GM23338 (cell line): ENCODE measurements around the gene CYB5B. TPM values are rescaled to one million over a fixed set of nuclear protein-coding genes. Genes with fewer than 3 reads are reported as not detected.
A peak's percentile ranks its signal among the peaks of the same experiment; 100 is the strongest.

Experiments
- ATAC-seq: fragments of 200-7000 bp; cut with Tn5 transposase; 3 replicates; pipeline ENCODE4 v1.9.1; 2020
- DNase-seq: peaks from one replicate; pipeline ENCODE4 v3.0.0-alpha.2; 2015; ENCODE audit warnings: low spot score
- H2AFZ ChIP-seq: fragments of 200-600 bp; sonication (generic); 2 replicates; pipeline ENCODE4 v1.8.0; 2016; ENCODE audit warnings: antibody characterized with exemption, mild to moderate bottlenecking, moderate library complexity
- H3F3A ChIP-seq: fragments of 200-600 bp; sonication (generic); replicated peaks from 2 replicates; pipeline ENCODE4 v1.8.0; 2017; ENCODE audit warnings: antibody characterized with exemption, mixed run types, low read depth
- H3K27ac ChIP-seq: fragments of 200-600 bp; sonication (generic); 2 replicates; pipeline ENCODE4 v1.6.1; 2016; ENCODE audit warnings: low read depth
- H3K27me3 ChIP-seq: fragments of 200-600 bp; sonication (generic); 2 replicates; pipeline ENCODE4 v1.8.0; 2016; ENCODE audit warnings: mild to moderate bottlenecking, mixed run types, moderate library complexity; ENCODE audit not compliant: insufficient read depth
- H3K36me3 ChIP-seq: fragments of 200-600 bp; sonication (generic); 2 replicates; pipeline ENCODE4 v1.8.0; 2016; ENCODE audit warnings: mild to moderate bottlenecking; ENCODE audit not compliant: insufficient read depth
- H3K4me1 ChIP-seq: fragments of 200-600 bp; sonication (generic); 2 replicates; pipeline ENCODE4 v1.8.0; 2016; ENCODE audit warnings: mild to moderate bottlenecking, moderate library complexity; ENCODE audit not compliant: insufficient read depth
- H3K4me2 ChIP-seq: fragments of 200-600 bp; sonication (generic); 2 replicates; pipeline ENCODE4 v1.7.1; 2017; ENCODE audit warnings: mixed run types
- H3K4me3 ChIP-seq: fragments of 200-600 bp; sonication (generic); 2 replicates; pipeline ENCODE4 v1.6.1; 2016; ENCODE audit warnings: mixed run types
- H3K79me2 ChIP-seq: fragments of 200-600 bp; sonication (generic); replicated peaks from 2 replicates; pipeline ENCODE4 v1.8.0; 2017; ENCODE audit warnings: mild to moderate bottlenecking; ENCODE audit not compliant: insufficient read depth
- H3K9me2 ChIP-seq: fragments of 200-600 bp; sonication (generic); 2 replicates; pipeline ENCODE4 v1.8.0; 2017; ENCODE audit not compliant: insufficient read depth
- H4K20me1 ChIP-seq: fragments of 200-600 bp; sonication (generic); replicated peaks from 2 replicates; pipeline ENCODE4 v1.8.0; 2017; ENCODE audit warnings: mild to moderate bottlenecking; ENCODE audit not compliant: insufficient read depth
- H3K27ac Mint-ChIP-seq: 2 replicates; pipeline ENCODE4 v1.8.0; 2020; ENCODE audit warnings: inconsistent platforms, mild to moderate bottlenecking, moderate library complexity, mixed read lengths
- H3K27me3 Mint-ChIP-seq: 3 replicates; pipeline ENCODE4 v1.8.0; 2022; ENCODE audit warnings: low read depth, mild to moderate bottlenecking, moderate library complexity, mixed read lengths, inconsistent platforms; ENCODE audit not compliant: insufficient read depth, poor library complexity
- H3K36me3 Mint-ChIP-seq: 3 replicates; pipeline ENCODE4 v1.8.0; 2021; ENCODE audit warnings: low read depth, mild to moderate bottlenecking, inconsistent platforms, moderate library complexity, mixed read lengths
- H3K4me1 Mint-ChIP-seq: 3 replicates; pipeline ENCODE4 v1.8.0; 2020; ENCODE audit warnings: mild to moderate bottlenecking, inconsistent platforms, mixed read lengths
- H3K4me3 Mint-ChIP-seq: 3 replicates; pipeline ENCODE4 v1.8.0; 2021; ENCODE audit warnings: moderate library complexity, mild to moderate bottlenecking, inconsistent platforms, mixed read lengths
- H3K9me3 Mint-ChIP-seq: 3 replicates; pipeline ENCODE4 v1.8.0; 2020; ENCODE audit warnings: moderate library complexity, mild to moderate bottlenecking, inconsistent platforms, mixed read lengths
- CREB1 ChIP-seq: fragments of 250-450 bp; sonication (Bioruptor Pico); IDR thresholded peaks from 2 replicates; pipeline ENCODE4 v1.5.0; 2020; ENCODE audit warnings: low read depth, mild to moderate bottlenecking, moderate library complexity
- EZH2 ChIP-seq: fragments of 200-600 bp; sonication (generic); IDR thresholded peaks from one replicate; pipeline ENCODE4 v1.8.0; 2017; ENCODE audit warnings: antibody characterized with exemption, mild to moderate bottlenecking, low read depth; ENCODE audit not compliant: unreplicated experiment
- EZH2phosphoT487 ChIP-seq: fragments of 200-600 bp; sonication (generic); IDR thresholded peaks from one replicate; pipeline ENCODE4 v1.8.1; 2018; ENCODE audit warnings: antibody characterized with exemption; ENCODE audit not compliant: unreplicated experiment
- JUNB ChIP-seq: IDR thresholded peaks from one replicate; pipeline ENCODE4 v1.6.1; 2016; ENCODE audit warnings: antibody characterized with exemption; ENCODE audit not compliant: unreplicated experiment
- NANOG ChIP-seq: IDR thresholded peaks from 2 replicates; pipeline ENCODE4 v1.6.1; 2016; ENCODE audit warnings: antibody characterized with exemption, borderline replicate concordance
- POLR2AphosphoS5 ChIP-seq: IDR thresholded peaks from 2 replicates; pipeline ENCODE4 v1.6.1; 2016; ENCODE audit warnings: antibody characterized with exemption, low read depth
- STAT1 ChIP-seq: IDR thresholded peaks from one replicate; pipeline ENCODE4 v1.6.1; 2016; ENCODE audit warnings: antibody characterized with exemption; ENCODE audit not compliant: unreplicated experiment
- ZNF114 ChIP-seq: fragments of 250-450 bp; sonication (Bioruptor Pico); IDR thresholded peaks from 2 replicates; pipeline ENCODE4 v1.5.0; 2020; ENCODE audit warnings: mild to moderate bottlenecking, moderate library complexity
- ZNF331 ChIP-seq: fragments of 250-450 bp; sonication (Bioruptor Pico); IDR thresholded peaks from 2 replicates; pipeline ENCODE4 v1.5.0; 2020; ENCODE audit warnings: low read depth, mild to moderate bottlenecking, moderate library complexity
- polyA plus RNA-seq: library from polyadenylated mRNA; unstranded; fragments of >200 nt; fragmentation: Nextera tagmentation; extraction: Ambion mirVana; gene quantifications from 2 replicates; pipeline ENCODE4 v1.2.1, GENCODE V29; 2016
- total RNA-seq: library from RNA; depleted of rRNA; stranded (reverse); fragments of >200 nt; shearing (Covaris generic); gene quantifications from 2 replicates; pipeline ENCODE4 v1.2.3, GENCODE V29; 2014
- TF ChIP-seq, protein P1 (sequence below): IDR thresholded peaks from one replicate; pipeline ENCODE4 v1.6.1; 2018; ENCODE audit warnings: antibody characterized with exemption; ENCODE audit not compliant: unreplicated experiment
- TF ChIP-seq, protein P2 (sequence below): IDR thresholded peaks from 2 replicates; pipeline ENCODE4 v1.6.1; 2016; ENCODE audit warnings: antibody characterized with exemption
- TF ChIP-seq, protein P3 (sequence below), 2 experiments: fragments of 200-600 bp in 1 of 2; sonication (generic) in 1 of 2; conservative IDR thresholded peaks; 2 replicates each; pipeline versions ENCODE4 v1.5.1 to v1.6.1; 2016 to 2017; ENCODE audit warnings: antibody characterized with exemption in 2 of 2, low read depth in 2 of 2, mild to moderate bottlenecking in 2 of 2, moderate library complexity in 1 of 2
- TF ChIP-seq, protein P4 (sequence below): fragments of 250-450 bp; sonication (Bioruptor Pico); IDR thresholded peaks from 2 replicates; pipeline ENCODE4 v1.5.0; 2020; ENCODE audit warnings: mild to moderate bottlenecking, moderate library complexity

Gene CYB5B
- total and polyA plus RNA-seq, 2 experiments from 2014 or later, result 72.0 to 110 TPM

DNA sequence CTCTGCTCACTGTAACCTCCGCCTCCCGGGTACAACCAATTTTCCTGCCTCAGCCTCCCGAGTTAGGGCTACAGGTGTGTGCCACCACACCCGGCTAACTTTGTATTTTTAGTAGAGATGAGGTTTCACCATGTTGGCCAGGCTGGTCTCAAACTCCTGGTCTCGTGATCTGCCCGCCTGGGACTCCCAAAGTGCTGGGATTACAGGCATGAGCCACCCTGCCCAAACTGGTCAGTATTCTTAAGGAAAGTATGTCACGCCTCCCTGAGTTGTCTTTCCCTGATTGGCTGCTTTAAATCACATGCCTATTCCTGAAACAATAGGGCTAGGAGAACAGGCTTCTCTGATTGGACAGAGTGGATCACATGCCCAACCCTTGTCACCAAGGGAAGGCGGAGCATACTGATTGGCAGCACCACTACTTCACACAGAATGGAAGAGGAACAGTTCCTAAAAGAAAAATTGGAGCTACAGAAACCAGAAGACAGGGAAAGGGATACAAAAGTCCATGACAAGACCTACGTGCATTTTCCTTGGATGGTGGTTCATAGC lies 17.6 kb upstream of the CYB5B start:
- 0 out of 2 replicates have a peak overlapping the region, but pooled peaks have one; percentile 60 for H2AFZ ChIP-seq
- TF ChIP-seq POLR2AphosphoS5 (no peak), NANOG (no peak), CREB1 (no peak), EZH2 (no peak), ZNF114 (no peak), STAT1 (no peak), ZNF331 (no peak), JUNB (no peak), EZH2phosphoT487 (no peak)
- TF ChIP-seq, protein P1, sequence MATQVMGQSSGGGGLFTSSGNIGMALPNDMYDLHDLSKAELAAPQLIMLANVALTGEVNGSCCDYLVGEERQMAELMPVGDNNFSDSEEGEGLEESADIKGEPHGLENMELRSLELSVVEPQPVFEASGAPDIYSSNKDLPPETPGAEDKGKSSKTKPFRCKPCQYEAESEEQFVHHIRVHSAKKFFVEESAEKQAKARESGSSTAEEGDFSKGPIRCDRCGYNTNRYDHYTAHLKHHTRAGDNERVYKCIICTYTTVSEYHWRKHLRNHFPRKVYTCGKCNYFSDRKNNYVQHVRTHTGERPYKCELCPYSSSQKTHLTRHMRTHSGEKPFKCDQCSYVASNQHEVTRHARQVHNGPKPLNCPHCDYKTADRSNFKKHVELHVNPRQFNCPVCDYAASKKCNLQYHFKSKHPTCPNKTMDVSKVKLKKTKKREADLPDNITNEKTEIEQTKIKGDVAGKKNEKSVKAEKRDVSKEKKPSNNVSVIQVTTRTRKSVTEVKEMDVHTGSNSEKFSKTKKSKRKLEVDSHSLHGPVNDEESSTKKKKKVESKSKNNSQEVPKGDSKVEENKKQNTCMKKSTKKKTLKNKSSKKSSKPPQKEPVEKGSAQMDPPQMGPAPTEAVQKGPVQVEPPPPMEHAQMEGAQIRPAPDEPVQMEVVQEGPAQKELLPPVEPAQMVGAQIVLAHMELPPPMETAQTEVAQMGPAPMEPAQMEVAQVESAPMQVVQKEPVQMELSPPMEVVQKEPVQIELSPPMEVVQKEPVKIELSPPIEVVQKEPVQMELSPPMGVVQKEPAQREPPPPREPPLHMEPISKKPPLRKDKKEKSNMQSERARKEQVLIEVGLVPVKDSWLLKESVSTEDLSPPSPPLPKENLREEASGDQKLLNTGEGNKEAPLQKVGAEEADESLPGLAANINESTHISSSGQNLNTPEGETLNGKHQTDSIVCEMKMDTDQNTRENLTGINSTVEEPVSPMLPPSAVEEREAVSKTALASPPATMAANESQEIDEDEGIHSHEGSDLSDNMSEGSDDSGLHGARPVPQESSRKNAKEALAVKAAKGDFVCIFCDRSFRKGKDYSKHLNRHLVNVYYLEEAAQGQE, result no peak
- TF ChIP-seq, protein P2, sequence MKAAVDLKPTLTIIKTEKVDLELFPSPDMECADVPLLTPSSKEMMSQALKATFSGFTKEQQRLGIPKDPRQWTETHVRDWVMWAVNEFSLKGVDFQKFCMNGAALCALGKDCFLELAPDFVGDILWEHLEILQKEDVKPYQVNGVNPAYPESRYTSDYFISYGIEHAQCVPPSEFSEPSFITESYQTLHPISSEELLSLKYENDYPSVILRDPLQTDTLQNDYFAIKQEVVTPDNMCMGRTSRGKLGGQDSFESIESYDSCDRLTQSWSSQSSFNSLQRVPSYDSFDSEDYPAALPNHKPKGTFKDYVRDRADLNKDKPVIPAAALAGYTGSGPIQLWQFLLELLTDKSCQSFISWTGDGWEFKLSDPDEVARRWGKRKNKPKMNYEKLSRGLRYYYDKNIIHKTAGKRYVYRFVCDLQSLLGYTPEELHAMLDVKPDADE, result no peak
- TF ChIP-seq, protein P3, sequence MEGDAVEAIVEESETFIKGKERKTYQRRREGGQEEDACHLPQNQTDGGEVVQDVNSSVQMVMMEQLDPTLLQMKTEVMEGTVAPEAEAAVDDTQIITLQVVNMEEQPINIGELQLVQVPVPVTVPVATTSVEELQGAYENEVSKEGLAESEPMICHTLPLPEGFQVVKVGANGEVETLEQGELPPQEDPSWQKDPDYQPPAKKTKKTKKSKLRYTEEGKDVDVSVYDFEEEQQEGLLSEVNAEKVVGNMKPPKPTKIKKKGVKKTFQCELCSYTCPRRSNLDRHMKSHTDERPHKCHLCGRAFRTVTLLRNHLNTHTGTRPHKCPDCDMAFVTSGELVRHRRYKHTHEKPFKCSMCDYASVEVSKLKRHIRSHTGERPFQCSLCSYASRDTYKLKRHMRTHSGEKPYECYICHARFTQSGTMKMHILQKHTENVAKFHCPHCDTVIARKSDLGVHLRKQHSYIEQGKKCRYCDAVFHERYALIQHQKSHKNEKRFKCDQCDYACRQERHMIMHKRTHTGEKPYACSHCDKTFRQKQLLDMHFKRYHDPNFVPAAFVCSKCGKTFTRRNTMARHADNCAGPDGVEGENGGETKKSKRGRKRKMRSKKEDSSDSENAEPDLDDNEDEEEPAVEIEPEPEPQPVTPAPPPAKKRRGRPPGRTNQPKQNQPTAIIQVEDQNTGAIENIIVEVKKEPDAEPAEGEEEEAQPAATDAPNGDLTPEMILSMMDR (conservative IDR thresholded peaks at IDR 0.05; ENCODE audit: low read depth in 2 of 2), result no peak
- TF ChIP-seq, protein P4, sequence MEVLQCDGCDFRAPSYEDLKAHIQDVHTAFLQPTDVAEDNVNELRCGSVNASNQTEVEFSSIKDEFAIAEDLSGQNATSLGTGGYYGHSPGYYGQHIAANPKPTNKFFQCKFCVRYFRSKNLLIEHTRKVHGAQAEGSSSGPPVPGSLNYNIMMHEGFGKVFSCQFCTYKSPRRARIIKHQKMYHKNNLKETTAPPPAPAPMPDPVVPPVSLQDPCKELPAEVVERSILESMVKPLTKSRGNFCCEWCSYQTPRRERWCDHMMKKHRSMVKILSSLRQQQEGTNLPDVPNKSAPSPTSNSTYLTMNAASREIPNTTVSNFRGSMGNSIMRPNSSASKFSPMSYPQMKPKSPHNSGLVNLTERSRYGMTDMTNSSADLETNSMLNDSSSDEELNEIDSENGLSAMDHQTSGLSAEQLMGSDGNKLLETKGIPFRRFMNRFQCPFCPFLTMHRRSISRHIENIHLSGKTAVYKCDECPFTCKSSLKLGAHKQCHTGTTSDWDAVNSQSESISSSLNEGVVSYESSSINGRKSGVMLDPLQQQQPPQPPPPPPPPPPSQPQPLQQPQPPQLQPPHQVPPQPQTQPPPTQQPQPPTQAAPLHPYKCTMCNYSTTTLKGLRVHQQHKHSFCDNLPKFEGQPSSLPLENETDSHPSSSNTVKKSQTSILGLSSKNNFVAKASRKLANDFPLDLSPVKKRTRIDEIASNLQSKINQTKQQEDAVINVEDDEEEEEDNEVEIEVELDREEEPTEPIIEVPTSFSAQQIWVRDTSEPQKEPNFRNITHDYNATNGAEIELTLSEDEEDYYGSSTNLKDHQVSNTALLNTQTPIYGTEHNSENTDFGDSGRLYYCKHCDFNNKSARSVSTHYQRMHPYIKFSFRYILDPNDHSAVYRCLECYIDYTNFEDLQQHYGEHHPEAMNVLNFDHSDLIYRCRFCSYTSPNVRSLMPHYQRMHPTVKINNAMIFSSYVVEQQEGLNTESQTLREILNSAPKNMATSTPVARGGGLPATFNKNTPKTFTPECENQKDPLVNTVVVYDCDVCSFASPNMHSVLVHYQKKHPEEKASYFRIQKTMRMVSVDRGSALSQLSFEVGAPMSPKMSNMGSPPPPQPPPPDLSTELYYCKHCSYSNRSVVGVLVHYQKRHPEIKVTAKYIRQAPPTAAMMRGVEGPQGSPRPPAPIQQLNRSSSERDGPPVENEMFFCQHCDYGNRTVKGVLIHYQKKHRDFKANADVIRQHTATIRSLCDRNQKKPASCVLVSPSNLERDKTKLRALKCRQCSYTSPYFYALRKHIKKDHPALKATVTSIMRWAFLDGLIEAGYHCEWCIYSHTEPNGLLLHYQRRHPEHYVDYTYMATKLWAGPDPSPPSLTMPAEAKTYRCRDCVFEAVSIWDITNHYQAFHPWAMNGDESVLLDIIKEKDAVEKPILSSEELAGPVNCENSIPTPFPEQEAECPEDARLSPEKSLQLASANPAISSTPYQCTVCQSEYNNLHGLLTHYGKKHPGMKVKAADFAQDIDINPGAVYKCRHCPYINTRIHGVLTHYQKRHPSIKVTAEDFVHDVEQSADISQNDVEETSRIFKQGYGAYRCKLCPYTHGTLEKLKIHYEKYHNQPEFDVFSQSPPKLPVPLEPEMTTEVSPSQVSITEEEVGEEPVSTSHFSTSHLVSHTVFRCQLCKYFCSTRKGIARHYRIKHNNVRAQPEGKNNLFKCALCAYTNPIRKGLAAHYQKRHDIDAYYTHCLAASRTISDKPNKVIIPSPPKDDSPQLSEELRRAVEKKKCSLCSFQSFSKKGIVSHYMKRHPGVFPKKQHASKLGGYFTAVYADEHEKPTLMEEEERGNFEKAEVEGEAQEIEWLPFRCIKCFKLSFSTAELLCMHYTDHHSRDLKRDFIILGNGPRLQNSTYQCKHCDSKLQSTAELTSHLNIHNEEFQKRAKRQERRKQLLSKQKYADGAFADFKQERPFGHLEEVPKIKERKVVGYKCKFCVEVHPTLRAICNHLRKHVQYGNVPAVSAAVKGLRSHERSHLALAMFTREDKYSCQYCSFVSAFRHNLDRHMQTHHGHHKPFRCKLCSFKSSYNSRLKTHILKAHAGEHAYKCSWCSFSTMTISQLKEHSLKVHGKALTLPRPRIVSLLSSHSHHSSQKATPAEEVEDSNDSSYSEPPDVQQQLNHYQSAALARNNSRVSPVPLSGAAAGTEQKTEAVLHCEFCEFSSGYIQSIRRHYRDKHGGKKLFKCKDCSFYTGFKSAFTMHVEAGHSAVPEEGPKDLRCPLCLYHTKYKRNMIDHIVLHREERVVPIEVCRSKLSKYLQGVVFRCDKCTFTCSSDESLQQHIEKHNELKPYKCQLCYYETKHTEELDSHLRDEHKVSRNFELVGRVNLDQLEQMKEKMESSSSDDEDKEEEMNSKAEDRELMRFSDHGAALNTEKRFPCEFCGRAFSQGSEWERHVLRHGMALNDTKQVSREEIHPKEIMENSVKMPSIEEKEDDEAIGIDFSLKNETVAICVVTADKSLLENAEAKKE (CRISPR knock-in tag), result no peak
- H4K20me1 ChIP-seq, result no peaks in the 10 kb centered on the region
- no peak overlapping the region for H3K4me3 ChIP-seq
- ATAC-seq (peak; percentile 30; the same call in 2 of the 3 replicates), DNase-seq (peak; percentile 60)
- H3K4me1 ChIP-seq, result peaks cover 9% of the 10 kb centered on the region
- H3K79me2 ChIP-seq, result no peaks in the 10 kb centered on the region
- Mint-ChIP-seq H3K4me3 (no peak overlapping the region), H3K27ac (no peak overlapping the region), H3K27me3 (peaks cover 4% of the 10 kb centered on the region), H3K4me1 (peaks cover 7% of the 10 kb centered on the region; the same call in 2 of the 3 replicates), H3K9me3 (no peaks in the 10 kb centered on the region; the same call in 2 of the 3 replicates), H3K36me3 (no peaks in the 10 kb centered on the region)
- no peak overlapping the region for H3K27ac ChIP-seq
- no peaks in the 10 kb centered on the region for H3F3A ChIP-seq
- no peaks in the 10 kb centered on the region for H3K9me2 ChIP-seq
- no peaks in the 10 kb centered on the region for H3K27me3 ChIP-seq
- H3K4me2 ChIP-seq, result no peak overlapping the region
- H3K36me3 ChIP-seq, result no peaks in the 10 kb centered on the region
